Nephron (organoid): ENCODE data around the gene SNX11.

Experiments
- H3K27ac Mint-ChIP-seq, 3 experiments: 2 replicates each; pipeline ENCODE4 v1.8.0; 2020; ENCODE audit warnings: mixed read lengths in 3 of 3, mild to moderate bottlenecking in 2 of 3, moderate library complexity in 1 of 3
- H3K27me3 Mint-ChIP-seq: 2 replicates; pipeline ENCODE4 v1.8.0; 2021; ENCODE audit warnings: low read depth, mild to moderate bottlenecking, moderate library complexity, mixed read lengths
- H3K36me3 Mint-ChIP-seq: 2 replicates; pipeline ENCODE4 v1.8.0; 2020; ENCODE audit warnings: low read depth, mixed read lengths
- H3K4me1 Mint-ChIP-seq: 2 replicates; pipeline ENCODE4 v1.8.0; 2020; ENCODE audit warnings: mixed read lengths
- H3K4me3 Mint-ChIP-seq, 3 experiments: 2 replicates each; pipeline ENCODE4 v1.8.0; 2020; ENCODE audit warnings: mild to moderate bottlenecking in 3 of 3, mixed read lengths in 3 of 3, moderate library complexity in 2 of 3
- H3K9me3 Mint-ChIP-seq: 2 replicates; pipeline ENCODE4 v1.8.0; 2020; ENCODE audit warnings: mixed read lengths
- CTCF ChIP-seq, 3 experiments: fragments of 200-600 bp; sonication (generic); IDR thresholded peaks; one replicate each; pipeline ENCODE4 v1.5.0; 2021; ENCODE audit warnings: antibody characterized with exemption in 3 of 3; ENCODE audit not compliant: unreplicated experiment in 3 of 3

The SNX11 gene

GRCh38 chr17:48123776-48124388 lies 16.3 kb downstream of the SNX11 start:
- Mint-ChIP-seq H3K36me3 (peaks cover 25% of the 10 kb centered on the region), H3K9me3 (no peaks in the 10 kb centered on the region), H3K4me3 (no peak overlapping the region), H3K27ac (no peak overlapping the region), H3K27me3 (no peaks in the 10 kb centered on the region), H3K4me1 (peaks cover 18% of the 10 kb centered on the region)
- no peak for TF ChIP-seq CTCF (IDR thresholded peaks at IDR 0.05; ENCODE audit: unreplicated experiment in 3 of 3)

- H3K27me3 Mint-ChIP-seq = peaks cover under 1% of the 10 kb centered on the region
- no peaks in the 10 kb centered on the region for H3K9me3 Mint-ChIP-seq
- no peak overlapping the region for H3K4me3 Mint-ChIP-seq
- peaks cover 14% of the 10 kb centered on the region for H3K36me3 Mint-ChIP-seq
- H3K4me1 Mint-ChIP-seq = peaks cover 19% of the 10 kb centered on the region
- TF ChIP-seq CTCF (IDR thresholded peaks at IDR 0.05; ENCODE audit: unreplicated experiment in 3 of 3) = no peak
- H3K27ac Mint-ChIP-seq = no peak overlapping the region
Observed at GRCh38 chr17:48125829-48126531, 18.4 kb downstream of the SNX11 start.

- Mint-ChIP-seq H3K27me3 (peaks cover 5% of the 10 kb centered on the region), H3K4me1 (peaks cover 24% of the 10 kb centered on the region), H3K36me3 (peaks cover 9% of the 10 kb centered on the region), H3K9me3 (no peaks in the 10 kb centered on the region), H3K27ac (no peak overlapping the region), H3K4me3 (no peak overlapping the region)
- TF ChIP-seq CTCF (IDR thresholded peaks at IDR 0.05; ENCODE audit: unreplicated experiment in 3 of 3) = no peak
Observed at GRCh38 chr17:48126532-48126850, 18.9 kb downstream of the SNX11 start.

- H3K27me3 Mint-ChIP-seq = peaks cover 7% of the 10 kb centered on the region
- H3K36me3 Mint-ChIP-seq = peaks cover 9% of the 10 kb centered on the region
- TF ChIP-seq CTCF (IDR thresholded peaks at IDR 0.05; ENCODE audit: unreplicated experiment in 3 of 3) = no peak
Observed at GRCh38 chr17:48127371-48128051, 19.9 kb downstream of the SNX11 start.

GRCh38 chr17:48128400-48128799 lies 20.8 kb downstream of the SNX11 start:
- Mint-ChIP-seq H3K9me3 (no peaks in the 10 kb centered on the region), H3K4me1 (peaks cover 12% of the 10 kb centered on the region), H3K4me3 (no peak overlapping the region), H3K27ac (no peak overlapping the region), H3K27me3 (peaks cover 7% of the 10 kb centered on the region), H3K36me3 (peaks cover 5% of the 10 kb centered on the region)
- no peak for TF ChIP-seq CTCF (IDR thresholded peaks at IDR 0.05; ENCODE audit: unreplicated experiment in 3 of 3)

More at GRCh38 chr17:48127371-48128051, 19.9 kb downstream of the SNX11 start:
- Mint-ChIP-seq H3K27ac (no peak overlapping the region), H3K4me1 (peaks cover 21% of the 10 kb centered on the region), H3K4me3 (no peak overlapping the region), H3K9me3 (no peaks in the 10 kb centered on the region)
